ENCODE measurements around the gene RPL31. TPM values are rescaled to one million over a fixed set of nuclear protein-coding genes. Genes with fewer than 3 reads are reported as not detected.
A peak's percentile ranks its signal among the peaks of the same experiment; 100 is the strongest.
"Not testable (repeated sequence)": the region's sequence is repeated elsewhere in the genome, so short reads cannot be mapped to it uniquely, and the experiment has no call there.

Gene RPL31
- total and polyA plus RNA-seq, 4 donors: 690 to 2,674 (median 1,725) TPM

GRCh38 chr2:101047075-101047766, 45.1 kb downstream of the RPL31 start:
- DNase-seq (ENCODE audit: low read depth in 4 of 6, low spot score in 6 of 6): peak in 1 of 6 donors; percentile 9
- H3K27ac ChIP-seq (ENCODE audit: low read depth, low read length): no peak overlapping the region
- H3K4me1 ChIP-seq (ENCODE audit: control insufficient read depth, insufficient read depth, low read length): peaks cover 9% of the 10 kb centered on the region
- no peaks in the 10 kb centered on the region for H3K9me3 ChIP-seq (ENCODE audit: control insufficient read depth, insufficient read depth, low read length)
- no peak overlapping the region for H3K4me3 ChIP-seq (ENCODE audit: low read depth, low read length)
- H3K36me3 ChIP-seq (ENCODE audit: control insufficient read depth, insufficient read depth, low read length): peaks cover 2% of the 10 kb centered on the region
- 65% methylated on average over 12 of the region's 12 CpGs for WGBS (ENCODE audit: insufficient coverage)
- no peaks in the 10 kb centered on the region for H3K27me3 ChIP-seq (ENCODE audit: control insufficient read depth, insufficient read depth, low read length)

GRCh38 chr2:101047774-101048173, 45.7 kb downstream of the RPL31 start:
- H3K4me1 ChIP-seq (ENCODE audit: control insufficient read depth, insufficient read depth, low read length): peaks cover 9% of the 10 kb centered on the region
- no peak overlapping the region for H3K27ac ChIP-seq (ENCODE audit: low read depth, low read length)
- no peaks in the 10 kb centered on the region for H3K9me3 ChIP-seq (ENCODE audit: control insufficient read depth, insufficient read depth, low read length)
- no peak overlapping the region for H3K4me3 ChIP-seq (ENCODE audit: low read depth, low read length)
- no peaks in the 10 kb centered on the region for H3K27me3 ChIP-seq (ENCODE audit: control insufficient read depth, insufficient read depth, low read length)
- H3K36me3 ChIP-seq (ENCODE audit: control insufficient read depth, insufficient read depth, low read length): peaks cover 2% of the 10 kb centered on the region
- 100% methylated on average over 1 of the region's 6 CpGs for WGBS (ENCODE audit: insufficient coverage)
- no peak for DNase-seq (ENCODE audit: low read depth in 4 of 6, low spot score in 6 of 6)

- Histone ChIP-seq H3K27me3 (ENCODE audit: control insufficient read depth, insufficient read depth, low read length) (no peaks in the 10 kb centered on the region), H3K27ac (ENCODE audit: low read depth, low read length) (no peak overlapping the region), H3K36me3 (ENCODE audit: control insufficient read depth, insufficient read depth, low read length) (peaks cover 2% of the 10 kb centered on the region), H3K4me1 (ENCODE audit: control insufficient read depth, insufficient read depth, low read length) (peaks cover 9% of the 10 kb centered on the region), H3K9me3 (ENCODE audit: control insufficient read depth, insufficient read depth, low read length) (no peaks in the 10 kb centered on the region), H3K4me3 (ENCODE audit: low read depth, low read length) (no peak overlapping the region)
- DNase-seq (ENCODE audit: low read depth in 4 of 6, low spot score in 6 of 6): no peak
- no CpG with 5 or more reads among the region's 3 CpGs for WGBS (ENCODE audit: insufficient coverage)
Measured at GRCh38 chr2:101048756-101049155, 46.7 kb downstream of the RPL31 start.

- H3K27me3 ChIP-seq (ENCODE audit: control insufficient read depth, insufficient read depth, low read length); H3K9me3 ChIP-seq (ENCODE audit: control insufficient read depth, insufficient read depth, low read length); H3K27ac ChIP-seq (ENCODE audit: low read depth, low read length); H3K4me3 ChIP-seq (ENCODE audit: low read depth, low read length); H3K36me3 ChIP-seq (ENCODE audit: control insufficient read depth, insufficient read depth, low read length); H3K4me1 ChIP-seq (ENCODE audit: control insufficient read depth, insufficient read depth, low read length); DNase-seq (ENCODE audit: low read depth in 4 of 6, low spot score in 6 of 6): not testable (repeated sequence)
- no CpG with 5 or more reads among the region's 6 CpGs for WGBS (ENCODE audit: insufficient coverage)
Measured at GRCh38 chr2:101050886-101051285, 48.8 kb downstream of the RPL31 start.

- 100% methylated on average over 1 of the region's 5 CpGs for WGBS (ENCODE audit: insufficient coverage)
- H3K9me3 ChIP-seq (ENCODE audit: control insufficient read depth, insufficient read depth, low read length): no peaks in the 10 kb centered on the region
- no peak overlapping the region for H3K27ac ChIP-seq (ENCODE audit: low read depth, low read length)
- no peak overlapping the region for H3K4me3 ChIP-seq (ENCODE audit: low read depth, low read length)
- peaks cover 2% of the 10 kb centered on the region for H3K36me3 ChIP-seq (ENCODE audit: control insufficient read depth, insufficient read depth, low read length)
- H3K4me1 ChIP-seq (ENCODE audit: control insufficient read depth, insufficient read depth, low read length): peaks cover 1% of the 10 kb centered on the region
- no peak for DNase-seq (ENCODE audit: low read depth in 4 of 6, low spot score in 6 of 6)
- no peaks in the 10 kb centered on the region for H3K27me3 ChIP-seq (ENCODE audit: control insufficient read depth, insufficient read depth, low read length)
Measured at GRCh38 chr2:101052147-101052546, 50.1 kb downstream of the RPL31 start.

- Histone ChIP-seq H3K36me3 (ENCODE audit: control insufficient read depth, insufficient read depth, low read length) (no peaks in the 10 kb centered on the region), H3K27ac (ENCODE audit: low read depth, low read length) (no peak overlapping the region)
- WGBS (ENCODE audit: insufficient coverage): 87% methylated on average over 3 of the region's 3 CpGs
Measured at GRCh38 chr2:101053117-101053516, 51.0 kb downstream of the RPL31 start.

More at GRCh38 chr2:101053117-101053516, 51.0 kb downstream of the RPL31 start:
- Histone ChIP-seq H3K9me3 (ENCODE audit: control insufficient read depth, insufficient read depth, low read length) (no peaks in the 10 kb centered on the region), H3K4me3 (ENCODE audit: low read depth, low read length) (no peak overlapping the region), H3K27me3 (ENCODE audit: control insufficient read depth, insufficient read depth, low read length) (no peaks in the 10 kb centered on the region), H3K4me1 (ENCODE audit: control insufficient read depth, insufficient read depth, low read length) (no peaks in the 10 kb centered on the region)
- no peak for DNase-seq (ENCODE audit: low read depth in 4 of 6, low spot score in 6 of 6)

Other genes starting within 250 kb of the RPL31 start
- 1 to 10 TPM; 6.4 to 7.3 TPM for gene NPAS2, start 182.2 kb upstream of the RPL31 start, total RNA-seq
- 10 to 100 TPM; 21.8 to 24.6 TPM for gene NPAS2, start 182.2 kb upstream of the RPL31 start, polyA plus RNA-seq (ENCODE audit: insufficient read length in 2 of 2)
- gene TBC1D8, start 149.1 kb downstream of the RPL31 start, total RNA-seq: 10 to 100 TPM; 16.7 to 21.3 TPM
- gene TBC1D8, start 149.1 kb downstream of the RPL31 start, polyA plus RNA-seq (ENCODE audit: insufficient read length in 2 of 2): 10 to 100 TPM; 17.7 to 18.3 TPM

Data from spinal cord (tissue), 10 donors.